ENCODE results near the gene TNFRSF8.
A peak's percentile ranks its signal among the peaks of the same experiment; 100 is the strongest.

GRCh38 chr1:12143631-12144155 is 80.6 kb downstream of the TNFRSF8 start:
- TF ChIP-seq, protein P1, sequence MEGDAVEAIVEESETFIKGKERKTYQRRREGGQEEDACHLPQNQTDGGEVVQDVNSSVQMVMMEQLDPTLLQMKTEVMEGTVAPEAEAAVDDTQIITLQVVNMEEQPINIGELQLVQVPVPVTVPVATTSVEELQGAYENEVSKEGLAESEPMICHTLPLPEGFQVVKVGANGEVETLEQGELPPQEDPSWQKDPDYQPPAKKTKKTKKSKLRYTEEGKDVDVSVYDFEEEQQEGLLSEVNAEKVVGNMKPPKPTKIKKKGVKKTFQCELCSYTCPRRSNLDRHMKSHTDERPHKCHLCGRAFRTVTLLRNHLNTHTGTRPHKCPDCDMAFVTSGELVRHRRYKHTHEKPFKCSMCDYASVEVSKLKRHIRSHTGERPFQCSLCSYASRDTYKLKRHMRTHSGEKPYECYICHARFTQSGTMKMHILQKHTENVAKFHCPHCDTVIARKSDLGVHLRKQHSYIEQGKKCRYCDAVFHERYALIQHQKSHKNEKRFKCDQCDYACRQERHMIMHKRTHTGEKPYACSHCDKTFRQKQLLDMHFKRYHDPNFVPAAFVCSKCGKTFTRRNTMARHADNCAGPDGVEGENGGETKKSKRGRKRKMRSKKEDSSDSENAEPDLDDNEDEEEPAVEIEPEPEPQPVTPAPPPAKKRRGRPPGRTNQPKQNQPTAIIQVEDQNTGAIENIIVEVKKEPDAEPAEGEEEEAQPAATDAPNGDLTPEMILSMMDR (conservative IDR thresholded peaks at IDR 0.05 in 1 of 2, IDR thresholded peaks at IDR 0.05 in 1 of 2; ENCODE audit: low read depth in 1 of 2, low read length in 2 of 2) = peak in 1 of 2 donors; percentile 26
- no peak for TF ChIP-seq EZH2 (IDR thresholded peaks at IDR 0.05; ENCODE audit: low read length, missing control alignments)
